Measurements from ENCODE around the gene MRTFB. TPM values are rescaled to one million over a fixed set of nuclear protein-coding genes. Genes with fewer than 3 reads are reported as not detected.

MRTFB gene
- total RNA-seq, 1 experiment from 2014 or later: 90.5 TPM

DNA sequence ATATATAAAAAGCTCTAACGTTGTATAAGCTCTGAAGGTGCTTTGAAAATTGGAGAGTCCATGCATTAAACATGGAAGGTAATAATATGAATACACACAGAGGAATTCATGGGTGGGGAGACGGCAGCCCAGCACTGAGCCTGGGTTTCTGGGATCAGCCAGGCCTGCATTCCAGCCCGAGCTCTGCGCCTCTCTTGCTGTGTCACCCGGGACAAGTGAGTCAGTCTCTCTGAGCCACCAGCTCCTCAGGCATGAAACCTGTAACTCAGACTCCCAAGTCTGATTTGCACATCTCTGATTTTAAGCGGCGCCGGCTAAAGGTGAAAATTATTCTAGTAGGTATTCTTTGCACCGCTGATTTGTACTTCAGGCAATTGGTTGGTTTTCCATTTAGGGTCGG, 238.8 kb downstream of the MRTFB start:
- intact Hi-C loops (cut with micrococcal nuclease; ENCODE audit: unreplicated experiment): no loop called here
- CTCF ChIA-PET: interaction anchor here (0.6 to 0.9 kb wide), 2 partner anchors 311 to 390 kb away, joined by 3 read pairs; partner anchors contain the start of gene ERCC4
- POLR2A ChIA-PET: no interaction called here

DNA sequence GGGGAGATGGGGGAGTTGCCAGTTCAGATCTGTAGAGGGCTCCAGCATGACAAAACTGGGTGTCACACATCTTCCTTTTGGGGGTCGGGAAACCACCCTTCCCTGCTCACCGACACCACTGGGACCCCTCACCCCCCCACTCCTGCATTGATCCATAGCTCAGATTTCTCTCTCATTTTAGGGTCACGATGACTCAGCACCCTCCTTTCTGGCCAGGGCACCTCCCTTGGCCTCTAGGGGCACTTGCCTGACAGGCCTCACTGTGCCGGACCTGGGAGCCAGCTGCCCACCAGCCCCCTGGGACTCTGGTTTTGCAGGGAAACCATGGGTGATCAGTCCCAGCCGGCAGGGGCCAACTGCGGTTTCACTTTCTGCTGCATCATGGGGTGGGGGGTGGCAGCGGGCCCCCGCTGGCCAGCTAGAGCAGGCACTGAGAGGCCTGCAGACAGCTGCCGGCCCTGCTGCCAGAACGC, 239.4 kb downstream of the MRTFB start:
- intact Hi-C loops (cut with micrococcal nuclease; ENCODE audit: unreplicated experiment) (no loop called here), in situ Hi-C loops (cut with HindIII; ENCODE audit: low pct_unique_long_range_greater_than_20kb, low sequenced_read_pairs) (no loop called here)
- ChIA-PET CTCF (interaction anchor here (0.6 kb wide), 3 partner anchors 10 to 310 kb away, joined by 3 to 7 read pairs (median 3); no protein-coding TSS in a partner anchor), POLR2A (no interaction called here)
- Histone ChIP-seq H3K27me3 (ENCODE audit: control insufficient read depth, insufficient read depth, low read length) (no peaks in the 10 kb centered on the region), H3K4me1 (ENCODE audit: control insufficient read depth, insufficient read depth, low read length) (peaks cover 66% of the 10 kb centered on the region), H3K27ac (ENCODE audit: low read length) (peak overlapping the region; percentile 93), H3K4me3 (ENCODE audit: low read depth in 2 of 2, low read length in 2 of 2) (peak overlapping the region; percentile 14 to 38), H3K9me3 (ENCODE audit: control insufficient read depth, insufficient read depth, low read depth, low read length) (no peaks in the 10 kb centered on the region), H3K36me3 (ENCODE audit: control insufficient read depth, insufficient read depth, low read length) (no peaks in the 10 kb centered on the region)
- DNase-seq (ENCODE audit: low read depth, low spot score) (no peak), ATAC-seq (0 out of 2 replicates have a peak, but pooled peaks have one; percentile 1)
- no TSS peak for BruUV-seq (replicated peaks)
- TF ChIP-seq, protein P1, sequence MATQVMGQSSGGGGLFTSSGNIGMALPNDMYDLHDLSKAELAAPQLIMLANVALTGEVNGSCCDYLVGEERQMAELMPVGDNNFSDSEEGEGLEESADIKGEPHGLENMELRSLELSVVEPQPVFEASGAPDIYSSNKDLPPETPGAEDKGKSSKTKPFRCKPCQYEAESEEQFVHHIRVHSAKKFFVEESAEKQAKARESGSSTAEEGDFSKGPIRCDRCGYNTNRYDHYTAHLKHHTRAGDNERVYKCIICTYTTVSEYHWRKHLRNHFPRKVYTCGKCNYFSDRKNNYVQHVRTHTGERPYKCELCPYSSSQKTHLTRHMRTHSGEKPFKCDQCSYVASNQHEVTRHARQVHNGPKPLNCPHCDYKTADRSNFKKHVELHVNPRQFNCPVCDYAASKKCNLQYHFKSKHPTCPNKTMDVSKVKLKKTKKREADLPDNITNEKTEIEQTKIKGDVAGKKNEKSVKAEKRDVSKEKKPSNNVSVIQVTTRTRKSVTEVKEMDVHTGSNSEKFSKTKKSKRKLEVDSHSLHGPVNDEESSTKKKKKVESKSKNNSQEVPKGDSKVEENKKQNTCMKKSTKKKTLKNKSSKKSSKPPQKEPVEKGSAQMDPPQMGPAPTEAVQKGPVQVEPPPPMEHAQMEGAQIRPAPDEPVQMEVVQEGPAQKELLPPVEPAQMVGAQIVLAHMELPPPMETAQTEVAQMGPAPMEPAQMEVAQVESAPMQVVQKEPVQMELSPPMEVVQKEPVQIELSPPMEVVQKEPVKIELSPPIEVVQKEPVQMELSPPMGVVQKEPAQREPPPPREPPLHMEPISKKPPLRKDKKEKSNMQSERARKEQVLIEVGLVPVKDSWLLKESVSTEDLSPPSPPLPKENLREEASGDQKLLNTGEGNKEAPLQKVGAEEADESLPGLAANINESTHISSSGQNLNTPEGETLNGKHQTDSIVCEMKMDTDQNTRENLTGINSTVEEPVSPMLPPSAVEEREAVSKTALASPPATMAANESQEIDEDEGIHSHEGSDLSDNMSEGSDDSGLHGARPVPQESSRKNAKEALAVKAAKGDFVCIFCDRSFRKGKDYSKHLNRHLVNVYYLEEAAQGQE (IDR thresholded peaks at IDR 0.05; ENCODE audit: insufficient read depth in 1 of 2, low read depth in 2 of 2, low read length in 1 of 2): no peak
- TF ChIP-seq POLR2AphosphoS5 (IDR thresholded peaks at IDR 0.05; ENCODE audit: low read depth, low read length) (no peak), SIN3A (IDR thresholded peaks at IDR 0.05; ENCODE audit: borderline replicate concordance, insufficient read depth, low read depth, low read length) (no peak), TCF7L2 (IDR thresholded peaks at IDR 0.05; ENCODE audit: low read depth, low read length) (no peak)
- TF ChIP-seq, protein P2, sequence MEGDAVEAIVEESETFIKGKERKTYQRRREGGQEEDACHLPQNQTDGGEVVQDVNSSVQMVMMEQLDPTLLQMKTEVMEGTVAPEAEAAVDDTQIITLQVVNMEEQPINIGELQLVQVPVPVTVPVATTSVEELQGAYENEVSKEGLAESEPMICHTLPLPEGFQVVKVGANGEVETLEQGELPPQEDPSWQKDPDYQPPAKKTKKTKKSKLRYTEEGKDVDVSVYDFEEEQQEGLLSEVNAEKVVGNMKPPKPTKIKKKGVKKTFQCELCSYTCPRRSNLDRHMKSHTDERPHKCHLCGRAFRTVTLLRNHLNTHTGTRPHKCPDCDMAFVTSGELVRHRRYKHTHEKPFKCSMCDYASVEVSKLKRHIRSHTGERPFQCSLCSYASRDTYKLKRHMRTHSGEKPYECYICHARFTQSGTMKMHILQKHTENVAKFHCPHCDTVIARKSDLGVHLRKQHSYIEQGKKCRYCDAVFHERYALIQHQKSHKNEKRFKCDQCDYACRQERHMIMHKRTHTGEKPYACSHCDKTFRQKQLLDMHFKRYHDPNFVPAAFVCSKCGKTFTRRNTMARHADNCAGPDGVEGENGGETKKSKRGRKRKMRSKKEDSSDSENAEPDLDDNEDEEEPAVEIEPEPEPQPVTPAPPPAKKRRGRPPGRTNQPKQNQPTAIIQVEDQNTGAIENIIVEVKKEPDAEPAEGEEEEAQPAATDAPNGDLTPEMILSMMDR (IDR thresholded peaks at IDR 0.05): no peak

More for the DNA sequence above, 238.8 kb downstream of the MRTFB start:
- peak overlapping the region; percentile 19 to 38; a peak in 3 of 4 replicates for H3K4me3 ChIP-seq (ENCODE audit: low read depth in 2 of 2, low read length in 2 of 2)
- peak overlapping the region; percentile 93 for H3K27ac ChIP-seq (ENCODE audit: low read length)
- DNase-seq (ENCODE audit: low read depth, low spot score): no peak
- no TSS peak for BruUV-seq (replicated peaks)
- H3K27me3 ChIP-seq (ENCODE audit: control insufficient read depth, insufficient read depth, low read length): no peaks in the 10 kb centered on the region
- in situ Hi-C loops (cut with HindIII; ENCODE audit: low pct_unique_long_range_greater_than_20kb, low sequenced_read_pairs): no loop called here
- H3K9me3 ChIP-seq (ENCODE audit: control insufficient read depth, insufficient read depth, low read depth, low read length): no peaks in the 10 kb centered on the region
- no peaks in the 10 kb centered on the region for H3K36me3 ChIP-seq (ENCODE audit: control insufficient read depth, insufficient read depth, low read length)
- peak; percentile 38 for ATAC-seq
- TF ChIP-seq, protein P2 (IDR thresholded peaks at IDR 0.05): no peak
- TF ChIP-seq, protein P1 (IDR thresholded peaks at IDR 0.05; ENCODE audit: insufficient read depth in 1 of 2, low read depth in 2 of 2, low read length in 1 of 2): no peak
- no peak for TF ChIP-seq POLR2AphosphoS5 (IDR thresholded peaks at IDR 0.05; ENCODE audit: low read depth, low read length)
- no peak for TF ChIP-seq SIN3A (IDR thresholded peaks at IDR 0.05; ENCODE audit: borderline replicate concordance, insufficient read depth, low read depth, low read length)
- peaks cover 73% of the 10 kb centered on the region for H3K4me1 ChIP-seq (ENCODE audit: control insufficient read depth, insufficient read depth, low read length)
